Neural progenitor cell (in vitro differentiated cells): ENCODE measurements around the gene SWAP70.

ENCODE experiments used
- CTCF ChIP-seq: fragments of 200-600 bp; sonication (generic); IDR thresholded peaks from 2 replicates; pipeline ENCODE4 v1.5.1; 2017; ENCODE audit warnings: antibody characterized with exemption, mild to moderate bottlenecking
- EZH2 ChIP-seq: fragments of 200-600 bp; sonication (generic); IDR thresholded peaks from 2 replicates; pipeline ENCODE4 v1.6.1; 2017; ENCODE audit warnings: antibody characterized with exemption, mild to moderate bottlenecking, moderate library complexity
- EZH2phosphoT487 ChIP-seq: fragments of 200-600 bp; sonication (generic); IDR thresholded peaks from 2 replicates; pipeline ENCODE4 v1.6.1; 2017; ENCODE audit warnings: antibody characterized with exemption

DNA sequence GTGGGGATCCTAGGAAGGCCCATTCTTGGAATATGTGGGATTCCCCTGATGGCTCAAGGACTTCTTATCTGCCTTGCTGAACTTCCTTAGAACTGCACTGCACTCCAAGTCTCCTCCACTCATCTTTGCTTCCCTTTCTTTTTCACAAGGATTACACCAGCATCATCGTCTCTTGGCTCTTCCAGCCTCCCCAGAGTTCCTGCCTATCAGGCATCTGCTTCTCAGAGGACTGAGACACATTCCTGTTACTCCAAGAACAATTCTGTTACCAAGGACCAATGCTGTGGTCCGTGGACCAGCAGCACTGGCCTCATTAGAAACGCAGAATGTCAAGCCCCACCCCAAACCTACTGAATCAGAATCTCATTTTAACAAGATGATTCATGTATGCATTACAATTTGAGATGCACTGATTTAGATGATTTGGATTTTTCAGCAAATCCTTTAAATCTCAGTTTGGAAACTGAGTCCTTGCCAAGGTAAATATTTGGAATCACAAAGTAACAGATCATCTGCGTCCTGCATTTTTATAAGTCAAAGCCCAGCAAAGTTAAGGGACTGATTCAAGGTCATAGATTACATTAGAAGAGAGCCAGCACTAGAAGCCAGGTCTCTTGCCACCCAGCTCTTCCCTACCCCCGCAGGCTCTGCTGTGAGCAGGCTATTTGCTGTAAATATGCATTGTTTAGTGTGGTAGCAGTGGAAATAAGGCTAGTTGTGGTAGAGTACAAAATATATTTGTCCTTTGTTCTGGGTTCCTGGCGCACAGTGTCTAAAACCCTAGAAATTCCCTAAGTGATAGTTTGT is 110.9 kb downstream of the SWAP70 start:
- no peak for TF ChIP-seq EZH2phosphoT487
- TF ChIP-seq CTCF: no peak
- no peak for TF ChIP-seq EZH2
